Activated gamma-delta T cell treated with Interleukin-2 at 50 U/mL for 16 hours (primary cell): ENCODE data around the gene DDX55.
"Not testable (repeated sequence)": the region's sequence is repeated elsewhere in the genome, so short reads cannot be mapped to it uniquely, and the experiment has no call there.

Source experiments
- DNase-seq: peaks from one replicate; pipeline ENCODE4 v3.0.0-alpha.2; 2020

DDX55 gene, protein sequence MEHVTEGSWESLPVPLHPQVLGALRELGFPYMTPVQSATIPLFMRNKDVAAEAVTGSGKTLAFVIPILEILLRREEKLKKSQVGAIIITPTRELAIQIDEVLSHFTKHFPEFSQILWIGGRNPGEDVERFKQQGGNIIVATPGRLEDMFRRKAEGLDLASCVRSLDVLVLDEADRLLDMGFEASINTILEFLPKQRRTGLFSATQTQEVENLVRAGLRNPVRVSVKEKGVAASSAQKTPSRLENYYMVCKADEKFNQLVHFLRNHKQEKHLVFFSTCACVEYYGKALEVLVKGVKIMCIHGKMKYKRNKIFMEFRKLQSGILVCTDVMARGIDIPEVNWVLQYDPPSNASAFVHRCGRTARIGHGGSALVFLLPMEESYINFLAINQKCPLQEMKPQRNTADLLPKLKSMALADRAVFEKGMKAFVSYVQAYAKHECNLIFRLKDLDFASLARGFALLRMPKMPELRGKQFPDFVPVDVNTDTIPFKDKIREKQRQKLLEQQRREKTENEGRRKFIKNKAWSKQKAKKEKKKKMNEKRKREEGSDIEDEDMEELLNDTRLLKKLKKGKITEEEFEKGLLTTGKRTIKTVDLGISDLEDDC

GRCh38 chr12:123601602-123602489 lies at the start of gene DDX55:
Gene DDX55, plus strand, starts transcription at chr12:123602099. Its CDS starts 50 bp downstream, at chr12:123602149.
- DNase-seq = peak; percentile 80

DNA sequence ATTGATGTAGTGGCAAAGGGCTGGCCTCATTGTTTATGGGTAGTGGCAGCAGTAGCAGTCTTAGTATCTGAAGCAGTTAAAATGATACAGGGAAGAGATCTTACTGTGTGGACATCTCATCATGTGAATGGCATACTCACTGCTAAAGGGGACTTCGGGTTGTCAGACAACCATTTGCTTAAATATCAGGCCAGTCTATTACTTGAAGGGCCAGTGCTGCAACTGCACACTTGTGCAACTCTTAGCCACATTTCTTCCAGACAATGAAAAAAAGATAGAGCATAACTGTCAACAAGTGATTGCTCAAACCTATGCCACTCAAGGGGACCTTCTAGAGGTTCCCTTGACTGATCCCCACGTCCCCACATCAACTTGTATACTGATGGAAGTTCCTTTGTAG lies 47.8 kb upstream of the DDX55 start:
- not testable (repeated sequence) for DNase-seq

GRCh38 chr12:123554843-123555242 lies 47.1 kb upstream of the DDX55 start:
- not testable (repeated sequence) for DNase-seq

DNA sequence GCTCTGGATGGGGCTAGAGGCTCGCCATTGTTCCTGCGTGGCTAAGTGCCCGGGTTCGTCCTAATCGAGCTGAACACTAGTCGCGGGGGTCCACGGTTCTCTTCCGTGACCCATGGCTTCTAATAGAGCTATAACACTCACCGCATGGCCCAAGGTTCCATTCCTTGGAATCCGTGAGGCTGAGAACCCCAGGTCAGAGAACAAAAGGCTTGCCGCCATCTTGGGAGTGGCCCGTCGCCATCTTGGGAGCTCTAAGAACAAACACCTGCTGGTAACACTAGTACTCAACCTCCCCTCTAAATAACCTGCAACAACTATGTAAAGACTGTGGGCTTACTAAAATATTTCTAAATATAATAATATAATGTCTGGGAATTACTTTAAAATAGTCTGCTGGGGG lies 43.4 kb upstream of the DDX55 start:
- DNase-seq = not testable (repeated sequence)

GRCh38 chr12:123559468-123559867 lies 42.4 kb upstream of the DDX55 start:
- DNase-seq = no peak

DNA sequence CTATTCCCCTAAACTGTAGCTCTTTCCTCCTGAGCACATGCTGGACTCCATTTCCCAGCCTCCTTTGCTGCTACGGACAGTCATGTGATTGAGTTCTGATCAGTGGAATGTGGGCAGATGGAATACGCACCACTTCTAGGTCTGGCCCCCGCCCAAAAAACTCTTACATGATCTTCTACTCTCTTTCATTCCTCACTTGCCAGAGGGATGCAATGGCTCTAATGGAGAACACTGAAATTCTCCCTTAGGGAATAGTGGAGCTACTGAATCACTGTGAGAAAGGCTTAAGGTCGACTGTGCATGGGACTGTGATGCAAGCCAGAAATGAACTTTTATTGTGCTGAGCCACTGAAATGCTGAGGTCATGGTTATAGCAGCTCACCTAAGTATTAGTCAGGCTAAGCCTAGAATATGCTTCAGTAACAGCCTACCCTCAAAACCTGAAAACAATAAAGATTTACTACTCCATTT lies 30.5 kb upstream of the DDX55 start:
- DNase-seq = no peak

DNA sequence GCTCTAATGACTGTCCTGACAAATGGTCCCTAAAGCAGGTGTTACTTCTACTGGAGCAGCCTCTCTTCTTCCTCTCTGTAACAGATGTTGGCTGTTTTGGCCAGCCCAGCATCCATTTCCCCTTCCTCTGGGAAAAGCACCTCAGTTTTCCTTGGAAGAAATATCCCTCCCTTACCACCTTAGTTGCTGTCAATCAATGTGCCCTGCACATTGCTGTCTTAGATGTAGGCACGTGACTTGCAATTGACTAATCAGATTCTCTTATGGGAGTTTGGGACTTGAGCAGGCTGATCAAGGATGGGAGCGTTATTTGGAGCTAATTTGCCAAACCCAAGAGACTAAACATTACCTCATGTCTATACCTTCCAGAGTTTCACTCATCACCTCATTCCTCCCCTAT lies 29.5 kb upstream of the DDX55 start:
- DNase-seq = no peak

DNA sequence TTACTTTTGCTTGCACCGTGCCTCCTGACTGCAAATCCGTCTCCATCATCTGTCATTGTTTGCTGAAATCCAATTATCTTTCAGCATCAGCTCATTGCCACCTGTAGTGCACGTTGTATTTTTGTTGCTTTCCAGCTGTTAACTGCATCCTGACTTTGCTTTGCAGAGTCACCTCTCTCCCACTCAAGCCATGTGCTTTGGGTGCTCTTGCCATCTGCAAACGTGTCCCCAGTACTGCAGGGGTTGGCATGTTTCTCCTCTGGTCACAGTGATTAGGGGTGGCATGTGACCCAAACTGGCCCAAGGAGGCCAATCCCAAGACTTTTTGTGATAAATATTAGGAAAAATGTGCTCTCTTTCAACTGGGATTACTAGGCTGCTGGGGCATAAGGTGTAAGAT lies 28.0 kb upstream of the DDX55 start:
- DNase-seq = no peak

GRCh38 chr12:123576611-123577010 lies 25.3 kb upstream of the DDX55 start:
- DNase-seq = no peak

DNA sequence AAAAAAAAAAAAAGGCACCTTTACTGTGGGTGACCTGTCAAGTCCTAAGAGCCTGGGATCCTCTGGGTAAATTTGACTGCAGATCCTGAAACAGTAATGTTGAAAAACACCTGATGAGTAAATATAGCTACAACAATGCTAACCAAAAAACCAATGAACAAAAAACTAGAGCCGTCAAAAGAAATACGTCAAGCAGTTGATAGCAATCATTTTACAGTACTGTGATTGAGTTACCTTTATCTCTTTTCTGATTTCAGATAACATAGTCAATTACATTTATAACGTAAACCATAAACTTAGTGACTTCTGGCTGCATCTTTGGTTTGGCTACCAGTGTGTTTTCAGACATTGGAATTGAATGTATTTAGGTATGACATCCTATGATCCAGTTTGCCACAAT lies 23.7 kb upstream of the DDX55 start:
- DNase-seq = no peak

DNA sequence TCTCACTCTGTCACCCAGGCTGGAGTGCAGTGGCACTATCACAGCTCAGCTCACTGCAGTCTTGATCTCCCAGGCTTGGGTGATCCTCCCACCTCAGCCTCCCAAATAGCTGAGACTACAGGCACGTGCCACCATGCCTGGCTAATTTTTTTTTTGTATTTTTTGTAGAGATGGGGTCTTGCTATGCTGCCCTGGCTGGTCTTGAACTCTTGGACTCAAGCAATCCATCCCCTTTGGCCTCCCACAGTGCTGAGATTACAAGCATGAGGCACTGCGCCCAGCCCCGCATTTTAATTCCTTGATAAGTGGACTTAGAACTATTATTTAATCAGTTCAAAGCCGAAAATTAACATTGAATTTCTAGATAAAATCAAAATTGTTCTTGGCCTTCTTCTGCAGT lies 23.1 kb upstream of the DDX55 start:
- DNase-seq = not testable (repeated sequence)

DNA sequence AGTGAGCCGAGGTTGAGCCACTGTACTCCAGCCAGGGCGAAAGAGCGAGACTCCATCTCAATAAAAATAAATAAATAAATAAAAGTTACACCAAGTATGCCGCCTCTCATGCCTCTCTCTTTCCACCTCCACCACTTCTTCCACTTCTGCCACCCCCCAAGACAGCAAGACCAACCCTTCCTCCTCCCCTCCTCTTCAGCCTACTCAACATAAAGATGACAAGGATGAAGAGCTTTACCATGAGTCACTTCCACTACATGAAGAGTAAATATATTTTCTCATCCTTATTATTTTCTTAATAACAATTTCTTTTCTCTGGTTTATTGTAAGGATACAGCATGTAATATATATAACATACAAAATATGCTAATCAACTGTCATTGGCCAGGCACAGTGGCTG lies 21.1 kb upstream of the DDX55 start:
- no peak for DNase-seq

DNA sequence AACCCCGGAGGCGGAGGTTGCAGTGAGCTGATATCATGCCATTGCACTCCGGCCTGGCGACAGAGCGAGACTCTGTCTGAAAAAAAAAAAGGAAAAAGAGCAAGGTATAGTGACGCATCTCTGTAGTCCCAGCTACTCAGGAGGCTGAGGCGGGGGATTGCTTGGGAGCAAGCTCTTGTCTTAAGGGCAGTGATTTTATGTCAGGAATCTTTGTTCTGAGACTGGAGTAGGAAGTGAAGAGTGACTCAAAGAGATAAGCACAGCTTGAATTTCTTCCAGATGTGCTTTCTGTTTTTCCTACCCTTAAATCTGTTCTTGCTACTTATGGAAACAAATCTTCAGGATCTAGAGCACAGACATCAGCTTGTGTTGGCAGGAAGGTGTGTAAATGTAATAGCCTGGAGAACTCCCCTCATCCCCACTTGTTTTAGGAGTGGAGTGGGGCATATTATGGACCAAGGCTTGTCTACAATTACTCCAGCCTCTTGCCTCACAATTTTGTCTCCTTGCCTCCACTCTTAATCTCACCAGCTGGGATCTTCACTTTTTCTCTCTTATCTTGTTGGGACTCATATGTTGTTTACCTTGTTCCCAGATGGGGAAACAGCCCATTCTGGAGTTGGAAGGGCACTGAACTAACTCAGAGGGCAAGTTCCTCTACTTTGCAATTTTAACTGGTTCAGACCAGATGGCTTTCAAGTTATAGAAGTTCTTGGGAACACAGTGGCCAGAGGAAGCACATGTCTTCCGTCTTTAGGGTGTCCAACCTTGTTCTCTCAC lies 10.0 kb upstream of the DDX55 start:
- DNase-seq = no peak

- DNase-seq = no peak
These were observed 6.2 kb upstream of the DDX55 start for GRCh38 chr12:123595729-123596128.

DNA sequence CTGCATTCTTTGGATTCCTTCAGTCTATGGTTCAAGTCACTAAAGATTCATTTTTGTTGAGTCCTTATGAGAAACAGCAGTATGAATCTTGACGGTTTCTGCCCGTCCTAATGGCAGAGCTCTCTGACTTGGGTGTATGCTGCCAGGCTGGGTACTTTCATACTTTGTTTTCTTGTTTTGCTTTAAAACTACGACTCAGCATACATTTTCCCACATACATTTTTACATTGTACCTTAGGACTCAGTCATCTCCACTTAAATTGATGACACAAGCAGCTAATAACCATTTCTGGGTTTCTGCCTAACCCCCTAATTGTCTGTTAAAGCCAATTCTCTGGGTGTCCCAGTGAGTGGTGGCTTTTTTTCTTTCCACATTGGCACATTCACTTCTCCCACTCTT lies 4.8 kb upstream of the DDX55 start:
- DNase-seq = no peak

DNA sequence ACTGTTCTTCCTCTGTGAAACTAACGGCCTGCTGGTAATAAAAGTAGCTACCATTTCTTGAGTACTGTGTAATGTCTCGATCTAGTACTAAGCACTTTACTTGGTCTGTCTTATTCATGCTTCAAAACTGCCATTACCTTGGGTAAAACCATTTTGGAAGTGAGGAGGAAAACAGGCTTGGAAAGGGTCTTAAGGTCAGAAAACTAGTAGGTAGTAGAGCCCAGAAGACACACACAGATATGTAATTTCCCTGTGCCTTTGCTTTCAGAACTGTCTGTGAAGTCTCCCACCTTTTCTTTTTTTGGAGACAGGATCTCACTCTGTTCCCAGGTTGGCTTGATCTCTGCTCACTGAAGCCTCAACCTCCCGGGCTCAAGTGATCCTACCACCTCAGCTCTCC lies 3.4 kb upstream of the DDX55 start:
- DNase-seq = no peak

- no peak for DNase-seq
These were observed 2.6 kb upstream of the DDX55 start for GRCh38 chr12:123599310-123599709.

GRCh38 chr12:123599721-123600120 lies 2.2 kb upstream of the DDX55 start:
- DNase-seq = no peak

DNA sequence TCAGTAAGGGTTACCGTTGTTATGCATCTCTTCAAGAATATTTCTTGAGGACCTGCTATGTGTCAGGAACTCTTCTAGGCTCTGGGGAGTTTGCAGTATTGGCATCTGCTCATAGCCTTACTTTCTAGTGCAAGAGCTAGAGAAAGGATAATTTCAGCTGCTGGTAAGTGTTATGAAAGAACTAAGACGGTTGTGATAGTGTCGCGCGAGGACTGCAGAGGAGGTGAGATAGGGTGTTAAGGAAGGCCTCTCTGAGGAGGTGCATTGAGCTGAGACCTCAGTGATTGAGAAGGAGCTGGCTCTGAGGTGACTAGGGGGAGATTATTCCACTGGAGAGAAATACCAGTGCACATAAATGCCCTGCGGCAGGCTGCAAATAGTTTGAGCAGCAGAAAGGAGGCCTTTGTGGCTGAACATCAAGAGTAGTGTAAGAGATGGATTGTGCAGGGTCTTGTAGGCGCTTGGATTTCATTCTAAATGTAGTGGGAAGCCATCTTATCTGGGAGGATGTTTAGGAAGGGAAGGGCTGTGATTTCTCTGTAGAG lies 824 bp downstream of the DDX55 start:
- DNase-seq = no peak

- DNase-seq = not testable (repeated sequence)
These were observed 1.6 kb downstream of the DDX55 start for GRCh38 chr12:123603495-123603894.

- no peak for DNase-seq
These were observed 5.9 kb downstream of the DDX55 start for GRCh38 chr12:123607756-123608155.

DNA sequence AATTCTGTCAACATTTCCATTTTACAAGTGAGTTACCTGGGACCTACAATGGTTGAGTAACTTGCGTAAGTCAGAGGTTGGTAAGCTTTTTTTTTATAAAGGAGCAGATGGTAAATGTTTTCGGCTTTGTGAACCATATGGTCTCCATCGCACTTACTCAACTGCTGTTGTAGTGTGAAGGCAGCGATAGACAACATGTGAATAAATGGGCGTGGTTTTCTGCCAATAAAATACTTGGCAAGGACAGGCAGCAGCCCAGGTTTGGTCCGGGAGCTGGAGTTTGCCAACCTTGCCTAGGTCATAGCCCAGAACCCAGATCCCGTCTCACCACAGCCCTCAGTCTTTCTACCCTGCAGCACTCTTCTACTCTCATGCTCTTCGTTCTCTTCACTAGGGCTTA lies 6.3 kb downstream of the DDX55 start:
- DNase-seq = no peak
